H1 (cell line): ENCODE measurements around the gene WASL. TPM values are rescaled to one million over a fixed set of nuclear protein-coding genes. Genes with fewer than 3 reads are reported as not detected.
A peak's percentile ranks its signal among the peaks of the same experiment; 100 is the strongest.

ENCODE experiments used
- CTCF ChIA-PET: fragments of 300-600 bp; sonication (Branson Sonifier 250); formaldehyde crosslinking; loops from one replicate; lab custom pipeline; 2021; ENCODE audit not compliant: partially characterized antibody; lab: Charles Lee
- POLR2A ChIA-PET: fragments of 300-600 bp; sonication (Branson Sonifier 250); formaldehyde crosslinking; loops from one replicate; lab custom pipeline; 2021; ENCODE audit warnings: inconsistent platforms; ENCODE audit not compliant: partially characterized antibody; lab: Charles Lee
- DNase-seq, 2 experiments: peaks; one replicate each; pipeline versions ENCODE4 v3.0.0 to v3.0.0-alpha.2; 2010 to 2022; ENCODE audit warnings: low spot score in 2 of 2, low read depth in 1 of 2, mixed read lengths in 1 of 2
- FAIRE-seq: peaks from 2 replicates; lab custom pipeline; 2011; peaks lifted over from hg19 to GRCh38; lab: Jason Lieb, UNC
- H2AFZ ChIP-seq: 2 replicates; pipeline ENCODE4 v1.8.1; 2012; ENCODE audit warnings: low read length, inconsistent platforms
- H2AK5ac ChIP-seq: 2 replicates; pipeline ENCODE4 v1.6.1; 2013; ENCODE audit warnings: low read depth, low read length
- H2BK120ac ChIP-seq: replicated peaks from 2 replicates; pipeline ENCODE3; 2013; ENCODE audit warnings: low read depth, low read length, inconsistent platforms
- H2BK12ac ChIP-seq: 2 replicates; pipeline ENCODE4 v1.6.1; 2013; ENCODE audit warnings: low read depth, low read length
- H2BK15ac ChIP-seq: 2 replicates; pipeline ENCODE4 v1.6.1; 2013; ENCODE audit warnings: low read length
- H2BK20ac ChIP-seq: 2 replicates; pipeline ENCODE4 v1.6.1; 2013; ENCODE audit warnings: low read length
- H2BK5ac ChIP-seq: 2 replicates; pipeline ENCODE4 v1.6.1; 2013; ENCODE audit warnings: low read depth, low read length
- H3K14ac ChIP-seq: 2 replicates; pipeline ENCODE4 v1.6.1; 2013; ENCODE audit warnings: inconsistent platforms; ENCODE audit not compliant: insufficient read length
- H3K18ac ChIP-seq: 2 replicates; pipeline ENCODE4 v1.6.1; 2013; ENCODE audit warnings: low read length; ENCODE audit errors: extremely low read depth
- H3K23ac ChIP-seq: 2 replicates; pipeline ENCODE4 v1.6.1; 2013; ENCODE audit warnings: inconsistent platforms; ENCODE audit not compliant: insufficient read length
- H3K23me2 ChIP-seq: 2 replicates; pipeline ENCODE4 v1.6.1; 2013; ENCODE audit warnings: low read depth, low read length
- H3K27ac ChIP-seq: 2 replicates; pipeline ENCODE4 v1.6.1; 2011; ENCODE audit warnings: low read depth, low read length, inconsistent platforms
- H3K27me3 ChIP-seq, 4 experiments: replicated peaks in 1 of 4; 1 replicate in 1 of 4; 2 replicates in 3 of 4; pipeline versions ENCODE4 v1.6.1 to v1.8.1; 2011 to 2013; ENCODE audit warnings: low read length in 3 of 4, mild to moderate bottlenecking in 3 of 4, inconsistent platforms in 2 of 4, mixed read lengths in 2 of 4, moderate library complexity in 1 of 4; ENCODE audit not compliant: control insufficient read depth in 3 of 4, insufficient read depth in 3 of 4; ENCODE audit errors: extremely low read depth in 1 of 4
- H3K36me3 ChIP-seq, 4 experiments: 2 replicates each; pipeline versions ENCODE4 v1.6.1 to v1.8.1; 2011 to 2013; ENCODE audit warnings: mild to moderate bottlenecking in 4 of 4, low read length in 3 of 4, moderate library complexity in 2 of 4, control low read depth in 1 of 4, inconsistent platforms in 1 of 4; ENCODE audit not compliant: insufficient read depth in 4 of 4, control insufficient read depth in 2 of 4
- H3K4ac ChIP-seq: replicated peaks from 2 replicates; pipeline ENCODE3; 2013; ENCODE audit warnings: low read length, low read depth, mixed read lengths, inconsistent platforms; ENCODE audit not compliant: insufficient read length
- H3K4me1 ChIP-seq, 4 experiments: replicated peaks in 1 of 4; 1 replicate in 1 of 4; 2 replicates in 3 of 4; pipeline versions ENCODE4 v1.6.1 to v1.8.1; 2011 to 2013; ENCODE audit warnings: low read length in 3 of 4, inconsistent platforms in 2 of 4, mixed read lengths in 1 of 4; ENCODE audit not compliant: insufficient read depth in 4 of 4, control insufficient read depth in 3 of 4
- H3K4me2 ChIP-seq, 2 experiments: 2 replicates each; pipeline versions ENCODE4 v1.6.1 to v1.8.1; 2011 to 2013; ENCODE audit warnings: low read depth in 2 of 2, low read length in 2 of 2, control low read depth in 1 of 2, inconsistent platforms in 1 of 2, mild to moderate bottlenecking in 1 of 2; ENCODE audit not compliant: insufficient read depth in 1 of 2
- H3K4me3 ChIP-seq, 4 experiments: fragments of 200-600, 300-600 bp in 1 of 4; sonication (generic), shearing (Covaris generic), sonication (Bioruptor Twin) in 1 of 4; 2 replicates each; pipeline versions ENCODE4 v1.5.1 to v1.8.1; 2011 to 2016; ENCODE audit warnings: low read length in 4 of 4, low read depth in 3 of 4, control low read depth in 2 of 4, inconsistent platforms in 2 of 4, mild to moderate bottlenecking in 2 of 4, mixed read lengths in 1 of 4, moderate library complexity in 1 of 4; ENCODE audit not compliant: insufficient read depth in 2 of 4; ENCODE audit errors: extremely low read depth in 1 of 4
- H3K56ac ChIP-seq: replicated peaks from 2 replicates; pipeline ENCODE3; 2013; ENCODE audit warnings: low read depth, mild to moderate bottlenecking, mixed read lengths, low read length, inconsistent platforms; ENCODE audit not compliant: insufficient read length
- H3K79me1 ChIP-seq: 2 replicates; pipeline ENCODE4 v1.6.1; 2013; ENCODE audit warnings: low read depth, low read length, control low read depth
- H3K79me2 ChIP-seq, 2 experiments: 2 replicates each; pipeline versions ENCODE4 v1.6.1 to v1.8.1; 2012 to 2013; ENCODE audit warnings: low read length in 2 of 2, mild to moderate bottlenecking in 2 of 2, inconsistent platforms in 1 of 2; ENCODE audit not compliant: insufficient read depth in 2 of 2, control insufficient read depth in 1 of 2
- H3K9ac ChIP-seq, 4 experiments: replicated peaks in 1 of 4; 1 replicate in 1 of 4; 2 replicates in 3 of 4; pipeline versions ENCODE4 v1.6.1 to v1.8.1; 2011 to 2013; ENCODE audit warnings: low read depth in 3 of 4, low read length in 3 of 4, control low read depth in 2 of 4, mild to moderate bottlenecking in 2 of 4, moderate library complexity in 2 of 4, inconsistent platforms in 1 of 4; ENCODE audit errors: extremely low read depth in 1 of 4
- H3K9me3 ChIP-seq, 2 experiments: 2 replicates each; pipeline versions ENCODE4 v1.6.1 to v1.8.1; 2012 to 2013; ENCODE audit warnings: mild to moderate bottlenecking in 2 of 2, moderate library complexity in 2 of 2, control low read depth in 1 of 2, inconsistent platforms in 1 of 2, low read depth in 1 of 2, low read length in 1 of 2, mixed read lengths in 1 of 2; ENCODE audit not compliant: insufficient read depth in 2 of 2
- H4K20me1 ChIP-seq, 2 experiments: replicated peaks in 1 of 2; 2 replicates each; pipeline versions ENCODE3 to v1.8.1; 2011 to 2013; ENCODE audit warnings: inconsistent platforms in 2 of 2, low read length in 2 of 2, mild to moderate bottlenecking in 1 of 2; ENCODE audit not compliant: insufficient read depth in 2 of 2, control insufficient read depth in 1 of 2
- H4K5ac ChIP-seq: 2 replicates; pipeline ENCODE4 v1.6.1; 2013; ENCODE audit warnings: low read length, low read depth, mixed read lengths, inconsistent platforms; ENCODE audit not compliant: insufficient read length
- H4K8ac ChIP-seq: 2 replicates; pipeline ENCODE4 v1.8.0; 2013; ENCODE audit warnings: mild to moderate bottlenecking, moderate library complexity, low read length, inconsistent platforms; ENCODE audit not compliant: insufficient read depth; ENCODE audit errors: extremely low read depth
- H4K91ac ChIP-seq: replicated peaks from 2 replicates; pipeline ENCODE3; 2013; ENCODE audit warnings: low read length, mixed read lengths, inconsistent platforms; ENCODE audit not compliant: insufficient read length
- CHD2 ChIP-seq: IDR thresholded peaks from 2 replicates; pipeline ENCODE4 v1.6.1; 2012; ENCODE audit warnings: low read length, improper control_type of control experiment
- EGR1 ChIP-seq: IDR thresholded peaks from 2 replicates; pipeline ENCODE4 v1.6.1; 2011; ENCODE audit warnings: low read depth, low read length, borderline replicate concordance
- GABPA ChIP-seq: IDR thresholded peaks from 2 replicates; pipeline ENCODE4 v1.6.1; 2011; ENCODE audit warnings: mild to moderate bottlenecking, low read length, moderate library complexity, borderline replicate concordance; ENCODE audit not compliant: insufficient read depth
- GTF2F1 ChIP-seq: IDR thresholded peaks from 2 replicates; pipeline ENCODE4 v1.6.1; 2012; ENCODE audit warnings: low read depth, low read length, improper control_type of control experiment, borderline replicate concordance
- KDM4A ChIP-seq: IDR thresholded peaks from one replicate; pipeline ENCODE4 v1.7.1; 2012; ENCODE audit warnings: low read depth, mild to moderate bottlenecking, moderate library complexity, low read length, inconsistent platforms; ENCODE audit not compliant: severe bottlenecking
- MAX ChIP-seq: IDR thresholded peaks from 2 replicates; pipeline ENCODE4 v1.6.1; 2012; ENCODE audit warnings: inconsistent platforms
- PHF8 ChIP-seq: fragments of 200-600 bp; sonication (generic); conservative IDR thresholded peaks from 2 replicates; pipeline ENCODE4 v1.7.1; 2012; ENCODE audit warnings: low read depth, mild to moderate bottlenecking, inconsistent platforms, low read length, moderate library complexity
- POLR2A ChIP-seq, 2 experiments: IDR thresholded peaks; 1 replicate in 1 of 2; 2 replicates in 1 of 2; pipeline ENCODE4 v1.6.1; 2011; ENCODE audit warnings: low read depth in 2 of 2, low read length in 2 of 2, mild to moderate bottlenecking in 2 of 2; ENCODE audit errors: control extremely low read depth in 1 of 2
- SIN3A ChIP-seq, 2 experiments: IDR thresholded peaks in 1 of 2; conservative IDR thresholded peaks in 1 of 2; 2 replicates each; pipeline ENCODE4 v1.6.1; 2011 to 2012; ENCODE audit warnings: low read length in 2 of 2, improper control_type of control experiment in 1 of 2, low read depth in 1 of 2, mild to moderate bottlenecking in 1 of 2
- TAF1 ChIP-seq: IDR thresholded peaks from 2 replicates; pipeline ENCODE4 v1.6.1; 2011; ENCODE audit warnings: mild to moderate bottlenecking, low read depth, low read length
- USF2 ChIP-seq: IDR thresholded peaks from 2 replicates; pipeline ENCODE4 v1.6.1; 2011; ENCODE audit warnings: low read length, improper control_type of control experiment
- YY1 ChIP-seq: IDR thresholded peaks from 2 replicates; pipeline ENCODE4 v1.6.1; 2011; ENCODE audit warnings: low read depth, mild to moderate bottlenecking, low read length
- ZNF274 ChIP-seq: IDR thresholded peaks from 2 replicates; pipeline ENCODE4 v1.7.0; 2012; ENCODE audit warnings: low read length, borderline replicate concordance; ENCODE audit errors: extremely low read depth
- WGBS, 2 experiments: shearing (Covaris generic) in 1 of 2; methylation state at CpG; one replicate each; pipeline versions ENCODE4 v1.1.6 to v1.1.7; 2013 to 2015; ENCODE audit warnings: low lambda C conversion rate in 2 of 2, mixed read lengths in 2 of 2, inconsistent platforms in 1 of 2, low coverage in 1 of 2, missing lambda C conversion rate in 1 of 2; ENCODE audit not compliant: insufficient replicate concordance in 2 of 2, insufficient coverage in 1 of 2, insufficient read length in 1 of 2; ENCODE audit errors: extremely low coverage in 1 of 2, missing lambda C conversion rate in 1 of 2; 5-methylcytosine and 5-hydroxymethylcytosine counted together
- polyA plus RNA-seq, 7 experiments: library from polyadenylated mRNA; depleted of rRNA in 3 of 7; stranded (reverse) in 5 of 7; unstranded in 2 of 7; fragments of >200 nt in 5 of 7; fragments of 200-250 nt in 2 of 7; gene quantifications; 1 replicate in 5 of 7; 2 replicates in 1 of 7; 4 replicates in 1 of 7; pipeline versions ENCODE4 v1.2.1 to v1.2.3, GENCODE V29; 2011 to 2013; ENCODE audit warnings: missing spikeins in 2 of 7, mixed read lengths in 2 of 7
- total RNA-seq: library from RNA; stranded (reverse); fragmentation: NEBNext Ultra II Directional; extraction: Animal tissue kit (Norgen Biotek cat#: 25700); gene quantifications from 2 replicates; pipeline ENCODE4 v1.2.1, GENCODE V29; 2021

WASL gene
- total and polyA plus RNA-seq, 2 of the 8 experiments (the other 6 are each of a cell fraction or from before 2014, with no cell fraction given): 7.7 to 38.9 TPM

GRCh38 chr7:123650595-123650994 lies 98.2 kb downstream of the WASL start:
- Histone ChIP-seq H3K36me3 (no peaks in the 10 kb centered on the region), H4K20me1 (no peaks in the 10 kb centered on the region), H3K9me3 (no peaks in the 10 kb centered on the region), H2BK120ac (no peak overlapping the region), H2BK15ac (no peak overlapping the region), H3K4ac (no peak overlapping the region), H4K91ac (no peak overlapping the region), H4K8ac (no peak overlapping the region), H2BK12ac (no peak overlapping the region), H3K79me1 (no peaks in the 10 kb centered on the region), H2BK5ac (no peak overlapping the region), H3K23me2 (no peaks in the 10 kb centered on the region), H3K4me2 (no peak overlapping the region), H4K5ac (no peak overlapping the region), H3K18ac (no peak overlapping the region), H2BK20ac (no peak overlapping the region), H3K23ac (no peak overlapping the region), H3K27me3 (no peaks in the 10 kb centered on the region), H3K56ac (no peak overlapping the region), H3K79me2 (no peaks in the 10 kb centered on the region), H3K4me1 (peaks cover 0 to 5% (median under 1%) of the 10 kb centered on the region in 4 experiments; a peak in 2 of 7 replicates), H2AFZ (peak overlapping the region; percentile 46; the same call in 1 of the 2 replicates), H2AK5ac (no peak overlapping the region), H3K14ac (no peak overlapping the region), H3K9ac (no peak overlapping the region), H3K4me3 (no peak overlapping the region), H3K27ac (no peak overlapping the region)
- TF ChIP-seq MAX (no peak), PHF8 (no peak), YY1 (no peak), GABPA (no peak), GTF2F1 (no peak), USF2 (no peak), TAF1 (no peak), SIN3A (conservative IDR thresholded peaks at IDR 0.05 in 1 of 2, IDR thresholded peaks at IDR 0.05 in 1 of 2; ENCODE audit: low read depth in 1 of 2, low read length in 2 of 2) (no peak), POLR2A (IDR thresholded peaks at IDR 0.05; ENCODE audit: control extremely low read depth in 1 of 2, low read depth in 2 of 2, low read length in 2 of 2) (no peak), CHD2 (no peak), KDM4A (no peak), EGR1 (no peak), ZNF274 (no peak)
- WGBS, 2 experiments: 78% methylated on average over 2 of the region's 2 CpGs; no CpG with 5 or more reads in 1 of the 2 experiments
- ChIA-PET POLR2A (interaction anchor here (1.0 kb wide), 1 partner anchor 10 kb away, joined by 4 read pairs; no protein-coding TSS in a partner anchor), CTCF (interaction anchor here (0.7 to 1.1 kb wide), 6 partner anchors 13 to 215 kb away, joined by 3 to 4 read pairs (median 3); no protein-coding TSS in a partner anchor)
- FAIRE-seq (no peak), DNase-seq (no peak)
